ENCODE measurements around the gene HIVEP3.

DNA sequence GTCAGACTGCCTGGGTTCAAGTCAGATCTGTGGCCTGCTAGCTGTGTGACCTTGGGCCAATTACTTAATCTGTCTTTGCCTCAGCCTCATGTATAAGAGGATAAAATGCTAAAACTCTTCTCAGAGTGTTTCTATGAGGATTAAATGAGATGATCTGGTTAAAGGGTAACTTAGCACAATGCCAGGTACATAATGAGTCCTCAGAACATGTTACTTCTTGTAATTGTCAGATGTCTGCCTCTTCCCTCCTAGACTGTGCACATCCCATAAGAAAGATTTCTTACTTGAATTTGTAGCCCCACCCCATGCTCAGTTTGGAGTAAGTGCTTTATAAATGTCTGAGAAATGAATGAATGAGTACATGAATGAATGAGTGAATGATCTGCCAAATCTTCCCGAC, 34.6 kb upstream of the HIVEP3 start:
- TF ChIP-seq, protein P1, sequence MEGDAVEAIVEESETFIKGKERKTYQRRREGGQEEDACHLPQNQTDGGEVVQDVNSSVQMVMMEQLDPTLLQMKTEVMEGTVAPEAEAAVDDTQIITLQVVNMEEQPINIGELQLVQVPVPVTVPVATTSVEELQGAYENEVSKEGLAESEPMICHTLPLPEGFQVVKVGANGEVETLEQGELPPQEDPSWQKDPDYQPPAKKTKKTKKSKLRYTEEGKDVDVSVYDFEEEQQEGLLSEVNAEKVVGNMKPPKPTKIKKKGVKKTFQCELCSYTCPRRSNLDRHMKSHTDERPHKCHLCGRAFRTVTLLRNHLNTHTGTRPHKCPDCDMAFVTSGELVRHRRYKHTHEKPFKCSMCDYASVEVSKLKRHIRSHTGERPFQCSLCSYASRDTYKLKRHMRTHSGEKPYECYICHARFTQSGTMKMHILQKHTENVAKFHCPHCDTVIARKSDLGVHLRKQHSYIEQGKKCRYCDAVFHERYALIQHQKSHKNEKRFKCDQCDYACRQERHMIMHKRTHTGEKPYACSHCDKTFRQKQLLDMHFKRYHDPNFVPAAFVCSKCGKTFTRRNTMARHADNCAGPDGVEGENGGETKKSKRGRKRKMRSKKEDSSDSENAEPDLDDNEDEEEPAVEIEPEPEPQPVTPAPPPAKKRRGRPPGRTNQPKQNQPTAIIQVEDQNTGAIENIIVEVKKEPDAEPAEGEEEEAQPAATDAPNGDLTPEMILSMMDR (IDR thresholded peaks at IDR 0.05) = no peak
- no peak for TF ChIP-seq POLR2A (IDR thresholded peaks at IDR 0.05)

Measured in right lobe of liver (tissue), 4 donors.